A549 treated with CpdA at 1 μM for 4 hours (cell line): ENCODE measurements around the gene NPTX2. TPM values are rescaled to one million over a fixed set of nuclear protein-coding genes. Genes with fewer than 3 reads are reported as not detected.

Experiments used
- total RNA-seq: library from RNA; stranded (reverse); fragments of 200-300 nt; extraction: Qiagen RNA extraction; gene quantifications from 5 replicates; pipeline ENCODE4 v1.2.3, GENCODE V29; 2022; ENCODE audit warnings: low read depth

NPTX2 gene, protein sequence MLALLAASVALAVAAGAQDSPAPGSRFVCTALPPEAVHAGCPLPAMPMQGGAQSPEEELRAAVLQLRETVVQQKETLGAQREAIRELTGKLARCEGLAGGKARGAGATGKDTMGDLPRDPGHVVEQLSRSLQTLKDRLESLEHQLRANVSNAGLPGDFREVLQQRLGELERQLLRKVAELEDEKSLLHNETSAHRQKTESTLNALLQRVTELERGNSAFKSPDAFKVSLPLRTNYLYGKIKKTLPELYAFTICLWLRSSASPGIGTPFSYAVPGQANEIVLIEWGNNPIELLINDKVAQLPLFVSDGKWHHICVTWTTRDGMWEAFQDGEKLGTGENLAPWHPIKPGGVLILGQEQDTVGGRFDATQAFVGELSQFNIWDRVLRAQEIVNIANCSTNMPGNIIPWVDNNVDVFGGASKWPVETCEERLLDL
- 0.01 to 0.09 TPM (median 0.08 TPM) in 4 of 5 replicates, not detected in the other for total RNA-seq

DNA sequence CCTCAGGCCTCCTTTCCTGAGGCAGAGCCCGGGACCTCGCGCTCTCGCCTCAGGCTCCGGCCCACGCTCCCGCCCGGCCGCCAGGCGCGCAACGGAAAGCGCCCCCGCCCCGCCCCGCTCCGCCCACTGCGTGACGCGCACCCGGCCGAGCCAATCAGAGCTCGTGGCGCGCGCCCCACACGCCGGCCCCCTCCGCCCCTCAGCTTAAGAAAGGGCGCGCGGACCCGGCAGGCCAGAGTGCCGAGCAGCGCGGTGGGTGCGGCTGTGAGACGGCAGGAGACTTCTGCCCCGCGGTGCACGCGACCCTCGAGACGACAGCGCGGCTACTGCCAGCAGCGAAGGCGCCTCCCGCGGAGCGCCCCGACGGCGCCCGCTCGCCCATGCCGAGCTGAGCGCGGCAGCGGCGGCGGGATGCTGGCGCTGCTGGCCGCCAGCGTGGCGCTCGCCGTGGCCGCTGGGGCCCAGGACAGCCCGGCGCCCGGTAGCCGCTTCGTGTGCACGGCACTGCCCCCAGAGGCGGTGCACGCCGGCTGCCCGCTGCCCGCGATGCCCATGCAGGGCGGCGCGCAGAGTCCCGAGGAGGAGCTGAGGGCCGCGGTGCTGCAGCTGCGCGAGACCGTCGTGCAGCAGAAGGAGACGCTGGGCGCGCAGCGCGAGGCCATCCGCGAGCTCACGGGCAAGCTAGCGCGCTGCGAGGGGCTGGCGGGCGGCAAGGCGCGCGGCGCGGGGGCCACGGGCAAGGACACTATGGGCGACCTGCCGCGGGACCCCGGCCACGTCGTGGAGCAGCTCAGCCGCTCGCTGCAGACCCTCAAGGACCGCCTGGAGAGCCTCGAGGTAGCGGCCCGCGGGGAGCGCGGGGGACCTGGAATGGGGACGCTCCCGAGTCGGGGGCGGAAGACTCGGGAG lies at the start of gene NPTX2:
Gene NPTX2, plus strand, starts transcription at position 235 of the 909 bp plus-strand sequence. Its CDS starts 177 bp downstream, at position 412.

Other genes starting within 250 kb of the NPTX2 start
- gene BAIAP2L1, start 216.2 kb upstream of the NPTX2 start, total RNA-seq = 50.8 to 56.2 TPM (median 55.3 TPM) in 5 replicates